ENCODE measurements around the gene MAGEC3.

MAGEC3 gene

GRCh38 chrX:141941234-141941633 is 103.1 kb downstream of the MAGEC3 start:
- DNase-seq (ENCODE audit: low read depth in 2 of 2), result no peak

- DNase-seq (ENCODE audit: low read depth in 2 of 2), result no peak
Measured at GRCh38 chrX:141945426-141945825, 107.3 kb downstream of the MAGEC3 start.

GRCh38 chrX:141947350-141947749 is 109.2 kb downstream of the MAGEC3 start:
- DNase-seq (ENCODE audit: low read depth in 2 of 2), result no peak
